ACHN (cell line): ENCODE results near the gene PPP1R14B.
A peak's percentile ranks its signal among the peaks of the same experiment; 100 is the strongest.

Source experiments
- DNase-seq: peaks from one replicate; pipeline ENCODE4 v3.0.0-alpha.2; 2015
- in situ Hi-C: cut with HindIII; loops from 2 replicates; pipeline ENCODE4 v1.10.0; 2017; ENCODE audit warnings: low sequenced_read_pairs, low pct_ligation_motif_present, low pct_unique_long_range_greater_than_20kb

Gene PPP1R14B

DNA sequence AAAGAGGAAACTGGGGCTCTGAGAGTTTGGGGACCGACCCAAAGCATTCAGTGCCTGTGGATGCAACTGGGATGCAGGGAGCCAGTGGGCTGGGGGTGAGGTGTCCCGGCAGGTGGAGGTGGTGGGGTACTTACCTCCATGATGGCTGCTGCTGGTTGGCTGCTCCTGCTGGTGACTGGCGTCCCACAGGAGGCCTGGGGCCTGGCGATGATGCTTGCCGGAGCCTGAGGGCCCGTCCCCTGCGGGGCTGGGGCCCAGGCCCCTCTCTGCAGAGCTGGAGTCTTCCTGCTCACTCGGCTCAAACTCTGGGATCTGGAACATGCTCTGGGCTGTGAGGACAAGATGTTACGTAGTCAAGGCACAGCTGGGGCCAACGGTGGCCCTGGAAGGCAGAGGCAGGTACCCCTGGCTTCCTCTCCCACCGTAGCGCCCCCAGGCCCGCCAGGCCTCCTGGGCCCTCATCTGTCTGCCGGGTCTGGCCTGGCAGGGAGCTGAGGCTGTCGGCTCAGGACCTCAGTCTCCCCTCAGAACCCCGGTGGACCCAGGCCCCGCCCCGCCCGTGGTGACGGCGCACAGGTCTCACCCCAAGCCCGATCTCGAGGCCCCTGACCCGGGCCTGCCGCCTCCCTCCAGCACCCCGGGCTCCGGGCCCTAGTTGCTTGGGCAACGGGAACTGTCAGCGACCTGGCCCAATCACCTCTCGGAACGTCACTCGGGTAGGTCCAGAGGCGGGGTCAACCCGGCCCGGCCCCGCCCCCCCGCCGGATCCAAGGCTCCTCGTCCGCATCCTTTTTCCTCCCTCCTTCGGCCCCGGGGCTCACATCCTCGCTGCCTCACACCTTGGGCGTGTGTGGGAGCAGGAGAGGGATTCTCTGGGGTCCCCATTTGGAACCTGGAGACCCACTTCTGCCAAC lies 37.6 kb upstream of the PPP1R14B start, which contains the start of gene BAD:
BAD (minus strand) TSS at position 618 of the 914 bp plus-strand sequence; CDS start at position 321, 297 bp downstream.
- peak; percentile 89 for DNase-seq
- in situ Hi-C loops, result no loop called here

DNA sequence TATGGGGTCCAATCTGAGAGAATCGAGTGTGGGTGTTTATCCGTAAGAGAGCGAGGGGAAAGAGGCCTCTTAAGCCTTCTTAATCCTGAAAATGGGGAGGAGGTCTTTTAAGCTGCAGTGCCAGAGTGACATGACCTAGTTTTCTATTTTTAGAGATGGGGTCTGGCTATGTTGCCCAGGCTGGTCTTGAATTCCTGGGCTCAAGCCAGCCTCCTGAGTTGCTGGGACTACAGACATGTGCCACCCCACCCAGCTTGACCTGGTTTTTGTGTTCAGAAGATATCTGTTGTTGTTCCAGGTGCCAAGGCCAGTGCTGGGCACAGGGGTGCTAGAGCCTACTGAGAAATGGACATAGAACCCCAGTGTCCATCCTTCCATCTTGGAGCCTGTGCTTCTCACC lies 36.3 kb upstream of the PPP1R14B start:
- in situ Hi-C loops, result no loop called here
- no peak for DNase-seq

DNA sequence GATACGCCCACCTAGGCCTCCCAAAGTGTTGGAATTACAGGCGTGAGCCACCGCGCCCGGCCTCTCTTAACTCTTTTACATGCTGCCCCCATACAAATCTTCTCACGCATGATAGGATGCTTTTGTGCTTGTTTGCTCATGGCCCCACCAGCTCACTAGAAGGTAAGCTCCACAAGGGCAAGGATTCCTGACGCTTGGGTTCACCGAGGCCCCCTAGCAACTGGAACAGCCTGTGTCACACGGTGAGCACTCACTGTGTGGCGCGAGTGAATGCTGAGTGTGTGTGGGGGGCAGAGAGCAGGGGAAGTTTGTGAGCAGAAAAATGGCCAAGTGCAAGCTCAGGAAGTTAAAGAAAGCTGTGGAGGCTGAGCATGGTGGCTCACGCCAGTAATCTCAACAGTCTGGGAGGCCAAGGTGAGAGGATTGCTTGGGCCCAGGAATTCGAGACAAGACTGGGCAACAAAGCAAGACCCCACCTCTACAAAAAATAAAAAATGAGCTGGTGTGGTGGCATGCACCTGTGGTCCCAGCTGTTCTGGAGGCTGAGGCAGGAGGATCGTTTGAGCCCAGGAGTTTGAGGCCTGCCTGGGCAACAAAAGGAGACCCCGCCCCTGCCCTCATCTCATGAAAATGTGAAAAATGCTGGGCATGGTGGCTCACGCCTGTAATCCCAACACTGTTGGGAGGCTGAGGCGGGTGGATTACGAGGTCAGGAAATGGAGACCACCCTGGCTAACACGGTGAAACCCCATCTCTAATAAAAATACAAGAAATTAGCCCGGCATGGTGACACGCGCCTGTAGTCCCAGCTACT lies 35.4 kb upstream of the PPP1R14B start:
- in situ Hi-C loops, result no loop called here
- DNase-seq, result no peak

- in situ Hi-C loops, result no loop called here
- no peak for DNase-seq
Measured at GRCh38 chr11:64278576-64279190, 31.9 kb upstream of the PPP1R14B start.

GRCh38 chr11:64276653-64277431 lies 30.1 kb upstream of the PPP1R14B start:
- no peak for DNase-seq
- in situ Hi-C loops, result no loop called here

GRCh38 chr11:64275841-64276240 lies 29.1 kb upstream of the PPP1R14B start:
- no peak for DNase-seq
- in situ Hi-C loops, result no loop called here

GRCh38 chr11:64275031-64275800 lies 28.5 kb upstream of the PPP1R14B start:
- in situ Hi-C loops, result no loop called here
- no peak for DNase-seq

DNA sequence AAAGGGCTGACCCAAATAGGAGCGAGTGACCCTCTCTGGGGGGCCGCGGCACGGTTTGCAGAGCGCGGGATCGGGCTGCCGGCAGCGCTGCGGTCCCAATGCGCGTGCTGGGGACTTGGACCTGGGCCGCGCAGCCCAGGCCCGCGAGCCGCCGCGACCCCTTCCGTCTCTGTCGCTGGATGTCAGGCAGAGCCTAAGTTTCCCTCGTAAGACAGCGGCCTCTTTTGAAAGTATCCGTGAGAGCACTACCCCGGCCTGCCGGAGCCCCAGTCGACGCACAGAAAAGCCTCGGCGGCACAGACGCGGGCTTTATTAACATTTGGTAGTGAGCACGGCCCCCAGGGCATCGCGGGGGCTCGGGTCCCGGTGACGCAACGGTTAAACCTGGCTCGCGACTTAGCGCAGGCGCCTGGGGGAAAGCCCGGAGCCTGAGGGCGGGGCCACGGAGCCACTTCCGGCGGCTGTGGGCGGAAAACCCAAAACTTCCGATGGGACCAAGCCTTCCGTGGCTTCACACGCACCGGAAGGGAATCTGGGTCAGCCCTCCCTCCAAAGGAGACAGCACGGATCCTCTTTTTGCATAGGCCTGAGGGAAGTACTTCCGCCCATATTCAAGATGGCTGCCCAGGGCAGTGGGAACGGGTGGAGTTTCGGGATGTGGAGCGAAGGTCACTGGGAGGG lies 22.9 kb upstream of the PPP1R14B start:
- in situ Hi-C loops, result no loop called here
- DNase-seq, result peak; percentile 99

GRCh38 chr11:64268893-64269539 lies 22.3 kb upstream of the PPP1R14B start:
- DNase-seq, result peak; percentile 71
- in situ Hi-C loops, result no loop called here

DNA sequence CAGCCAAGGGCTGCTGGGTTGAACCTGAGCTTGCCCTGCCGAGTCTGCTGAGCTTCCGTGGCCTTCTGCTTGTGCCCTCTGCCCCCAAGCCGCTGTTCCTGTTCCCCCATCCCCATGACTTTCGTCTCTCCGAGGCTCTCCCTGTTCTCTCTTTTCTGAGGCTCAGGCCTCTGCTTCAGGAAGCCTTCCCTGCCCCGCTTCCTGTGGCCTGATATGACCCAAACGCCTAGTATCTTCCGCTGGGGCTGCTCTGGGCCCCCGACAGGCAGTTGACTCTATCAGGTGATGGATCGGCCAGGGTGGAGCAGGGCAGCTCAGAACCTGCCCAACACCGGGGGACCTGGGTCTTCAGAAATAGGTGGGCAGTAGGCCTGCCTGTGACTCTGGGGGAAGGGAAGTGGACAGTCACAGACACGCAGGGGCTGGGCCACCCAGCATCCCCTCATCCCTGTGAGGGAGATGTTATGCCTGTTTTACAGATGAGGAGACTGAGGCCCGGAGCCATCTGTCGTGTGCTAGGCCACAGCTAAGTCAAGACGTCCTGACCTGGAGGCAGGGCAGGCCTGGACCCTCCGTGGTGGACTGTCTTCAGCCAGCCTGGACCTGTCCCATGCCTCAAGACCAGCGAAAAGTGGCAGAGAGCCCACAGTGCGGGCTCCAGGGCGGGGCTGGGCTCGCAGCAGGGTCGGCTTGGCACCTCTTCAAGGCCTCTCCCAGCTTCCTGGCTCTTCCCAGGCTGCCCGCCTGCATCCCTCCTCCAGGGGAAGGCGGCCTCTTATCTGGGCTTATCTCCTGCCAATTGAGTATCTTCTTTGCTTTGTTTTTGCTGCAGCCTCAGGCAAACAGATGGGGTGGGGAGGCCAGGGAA lies 21.5 kb upstream of the PPP1R14B start:
- DNase-seq, result no peak

GRCh38 chr11:64267207-64267945 lies 20.6 kb upstream of the PPP1R14B start:
- DNase-seq, result no peak
- in situ Hi-C loops, result no loop called here

More for the DNA sequence above, 21.5 kb upstream of the PPP1R14B start:
- in situ Hi-C loops, result no loop called here

- in situ Hi-C loops, result no loop called here
- no peak for DNase-seq
Measured at GRCh38 chr11:64266339-64266738, 19.6 kb upstream of the PPP1R14B start.

GRCh38 chr11:64265176-64266160 lies 18.7 kb upstream of the PPP1R14B start:
- in situ Hi-C loops, result no loop called here
- DNase-seq, result no peak

- in situ Hi-C loops, result no loop called here
- DNase-seq, result no peak
Measured at GRCh38 chr11:64264371-64264852, 17.7 kb upstream of the PPP1R14B start.
